ENCODE results near the gene NNMT.

The NNMT gene

GRCh38 chr11:114263513-114264170 is 32.6 kb upstream of the NNMT start:
- DNase-seq (ENCODE audit: low read depth), result no peak

GRCh38 chr11:114264381-114264780 is 31.8 kb upstream of the NNMT start:
- no peak for DNase-seq (ENCODE audit: low read depth)

GRCh38 chr11:114265122-114265878 is 30.9 kb upstream of the NNMT start:
- DNase-seq (ENCODE audit: low read depth), result no peak

GRCh38 chr11:114269498-114269897 is 26.7 kb upstream of the NNMT start:
- no peak for DNase-seq (ENCODE audit: low read depth)

GRCh38 chr11:114270531-114271270 is 25.5 kb upstream of the NNMT start:
- no peak for DNase-seq (ENCODE audit: low read depth)

GRCh38 chr11:114271316-114271715 is 24.9 kb upstream of the NNMT start:
- DNase-seq (ENCODE audit: low read depth), result no peak

- DNase-seq (ENCODE audit: low read depth), result no peak
Measured at GRCh38 chr11:114272311-114272710, 23.9 kb upstream of the NNMT start.

- no peak for DNase-seq (ENCODE audit: low read depth)
Measured at GRCh38 chr11:114273071-114273470, 23.1 kb upstream of the NNMT start.

- no peak for DNase-seq (ENCODE audit: low read depth)
Measured at GRCh38 chr11:114273890-114274635, 22.1 kb upstream of the NNMT start.

- DNase-seq (ENCODE audit: low read depth), result no peak
Measured at GRCh38 chr11:114274637-114275036, 21.6 kb upstream of the NNMT start.

GRCh38 chr11:114275280-114275679 is 20.9 kb upstream of the NNMT start:
- DNase-seq (ENCODE audit: low read depth), result no peak

- DNase-seq (ENCODE audit: low read depth), result no peak
Measured at GRCh38 chr11:114276077-114276476, 20.1 kb upstream of the NNMT start.

- DNase-seq (ENCODE audit: low read depth), result no peak
Measured at GRCh38 chr11:114277637-114278341, 18.4 kb upstream of the NNMT start.

GRCh38 chr11:114278342-114279065 is 17.7 kb upstream of the NNMT start:
- DNase-seq (ENCODE audit: low read depth), result no peak

- no peak for DNase-seq (ENCODE audit: low read depth)
Measured at GRCh38 chr11:114279792-114280546, 16.2 kb upstream of the NNMT start.

GRCh38 chr11:114280696-114281095 is 15.5 kb upstream of the NNMT start:
- DNase-seq (ENCODE audit: low read depth), result no peak

GRCh38 chr11:114281388-114281956 is 14.7 kb upstream of the NNMT start:
- DNase-seq (ENCODE audit: low read depth), result no peak

GRCh38 chr11:114282488-114282887 is 13.7 kb upstream of the NNMT start:
- DNase-seq (ENCODE audit: low read depth), result no peak

- no peak for DNase-seq (ENCODE audit: low read depth)
Measured at GRCh38 chr11:114283422-114283821, 12.8 kb upstream of the NNMT start.

GRCh38 chr11:114284021-114284420 is 12.2 kb upstream of the NNMT start:
- no peak for DNase-seq (ENCODE audit: low read depth)
